Measurements from ENCODE around the gene SPAG6.

The SPAG6 gene

DNA sequence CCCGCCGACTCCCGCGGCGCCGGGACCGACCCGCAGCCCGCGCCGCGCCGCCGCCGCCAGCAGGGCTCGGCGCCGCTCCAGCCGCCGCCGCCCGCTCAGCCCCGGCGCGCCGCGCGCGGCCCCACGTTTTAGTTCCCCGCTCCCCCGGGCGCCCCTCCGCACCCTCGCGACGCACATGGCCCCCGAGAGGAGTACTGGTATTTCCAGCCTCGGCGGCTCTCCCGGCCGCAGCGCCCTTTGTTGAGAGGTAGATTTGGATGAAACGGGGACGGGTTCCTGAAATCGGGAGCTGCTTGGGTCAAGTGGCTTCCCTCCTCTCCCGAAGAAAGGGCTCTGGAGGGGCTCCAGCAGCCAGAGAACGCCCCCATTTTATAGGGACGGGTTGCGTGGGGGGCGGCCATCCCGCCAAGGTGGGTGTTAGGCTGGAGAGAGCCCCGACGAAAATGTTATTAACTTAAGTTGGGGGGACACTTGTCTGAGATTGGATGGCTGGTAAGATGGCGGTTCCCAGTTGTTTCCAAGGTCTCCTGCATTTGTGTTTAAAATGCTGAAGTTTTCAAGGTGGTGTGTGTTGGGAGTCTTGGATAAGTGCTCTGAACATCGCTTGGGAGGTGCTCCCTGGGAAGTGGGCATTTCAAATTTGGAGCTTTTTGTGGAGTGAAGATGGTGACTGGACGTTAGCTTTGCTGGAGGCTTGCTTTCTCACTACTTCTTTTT, 23.2 kb upstream of the SPAG6 start:
- DNase-seq (ENCODE audit: low read depth in 2 of 2): no peak

DNA sequence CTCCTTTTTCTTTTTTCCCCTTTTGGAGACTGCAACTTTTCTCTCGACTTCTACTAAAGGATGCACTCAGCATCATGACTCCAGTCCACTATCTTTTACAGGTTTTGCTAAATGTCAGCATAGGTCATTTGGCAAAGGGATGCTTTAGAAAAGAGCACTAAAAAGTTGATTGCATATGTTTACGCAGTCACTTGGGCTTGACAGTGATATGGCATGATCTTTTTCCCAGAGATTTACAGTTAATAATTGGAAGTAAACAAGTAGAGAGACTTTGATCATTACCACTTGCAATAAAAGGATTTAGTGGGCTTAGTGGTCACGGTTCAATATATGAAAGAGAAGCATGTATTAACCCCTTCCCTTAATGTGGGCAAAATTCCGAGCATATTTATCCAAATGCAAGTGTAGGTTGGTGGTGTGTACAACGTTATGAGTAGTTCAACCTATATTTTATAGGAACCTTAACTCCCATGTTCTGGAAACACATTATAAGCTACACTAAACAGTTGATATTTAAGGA, 22.6 kb upstream of the SPAG6 start:
- DNase-seq (ENCODE audit: low read depth in 2 of 2): no peak

DNA sequence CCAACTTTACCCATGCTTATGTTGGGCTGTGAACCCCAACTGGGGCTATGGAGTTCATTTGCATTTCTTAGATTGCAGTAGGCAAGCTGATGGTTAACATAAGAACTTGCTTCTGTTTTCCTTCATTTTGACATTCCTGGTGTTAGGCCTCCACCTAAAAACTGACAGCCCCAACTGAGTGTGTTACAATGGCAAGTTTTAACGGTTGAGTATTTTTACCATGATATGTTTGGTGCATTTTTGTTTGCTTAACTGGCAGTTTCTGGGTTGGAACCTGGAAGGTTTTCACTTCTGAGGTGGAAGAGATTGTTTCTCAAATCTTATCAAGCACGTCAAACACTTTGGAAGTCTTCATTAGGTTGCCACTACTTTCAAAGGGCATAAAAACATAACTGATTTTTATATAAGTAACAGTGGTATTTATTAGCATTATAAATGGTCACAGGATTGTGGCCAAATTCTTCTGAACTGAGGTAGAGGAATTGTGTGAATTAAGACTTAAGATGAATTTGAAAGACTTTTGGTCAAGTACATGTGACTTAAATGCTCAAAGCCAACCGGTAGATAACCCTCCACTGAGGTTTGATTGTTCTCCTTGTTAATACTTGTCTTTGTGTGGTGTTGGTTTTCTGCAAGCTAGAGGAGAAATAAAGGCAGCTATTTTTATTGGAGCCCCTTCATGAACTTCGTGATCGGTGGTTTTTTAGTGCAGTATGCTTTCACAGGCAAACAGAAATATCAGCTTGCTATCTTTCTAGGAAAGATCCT, 21.6 kb upstream of the SPAG6 start:
- no peak for DNase-seq (ENCODE audit: low read depth in 2 of 2)

DNA sequence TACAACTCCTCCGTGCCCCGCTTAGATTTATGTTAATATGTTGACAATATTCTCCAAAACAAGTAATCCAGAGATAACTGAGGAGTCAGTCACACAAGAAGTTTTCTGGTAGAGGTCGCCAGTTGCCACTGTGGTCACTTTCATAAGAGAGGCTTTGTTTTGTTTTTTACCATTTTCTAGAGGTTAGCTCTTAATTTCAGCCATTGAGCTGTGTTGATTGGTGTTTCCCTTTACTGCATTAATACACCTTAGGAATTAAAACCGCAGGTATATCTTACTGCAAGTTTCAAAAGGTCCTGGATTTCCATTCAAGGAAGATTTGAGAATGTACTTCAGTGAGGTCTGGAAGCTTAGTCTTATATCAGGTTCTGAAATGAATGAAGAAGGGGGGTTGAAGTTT, 20.9 kb upstream of the SPAG6 start:
- DNase-seq (ENCODE audit: low read depth in 2 of 2): no peak

DNA sequence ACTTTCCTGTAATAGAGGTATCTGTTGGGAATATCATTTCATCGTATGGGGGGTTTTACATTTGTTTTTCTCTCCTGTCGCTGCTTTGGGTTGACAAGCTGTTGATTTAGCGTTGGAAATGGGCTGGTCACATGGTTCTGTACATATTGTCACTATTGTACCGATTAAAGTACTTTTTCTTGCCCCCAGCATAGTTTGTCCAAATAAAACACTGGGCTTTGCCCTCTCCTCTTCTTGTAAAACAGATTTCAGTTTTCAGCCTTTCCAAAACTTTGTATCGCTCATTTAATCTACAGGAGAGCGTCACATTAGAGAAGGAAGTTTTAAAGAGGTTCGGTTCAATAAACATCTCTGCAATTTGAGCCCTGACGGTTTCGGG, 20.4 kb upstream of the SPAG6 start:
- no peak for DNase-seq (ENCODE audit: low read depth in 2 of 2)

DNA sequence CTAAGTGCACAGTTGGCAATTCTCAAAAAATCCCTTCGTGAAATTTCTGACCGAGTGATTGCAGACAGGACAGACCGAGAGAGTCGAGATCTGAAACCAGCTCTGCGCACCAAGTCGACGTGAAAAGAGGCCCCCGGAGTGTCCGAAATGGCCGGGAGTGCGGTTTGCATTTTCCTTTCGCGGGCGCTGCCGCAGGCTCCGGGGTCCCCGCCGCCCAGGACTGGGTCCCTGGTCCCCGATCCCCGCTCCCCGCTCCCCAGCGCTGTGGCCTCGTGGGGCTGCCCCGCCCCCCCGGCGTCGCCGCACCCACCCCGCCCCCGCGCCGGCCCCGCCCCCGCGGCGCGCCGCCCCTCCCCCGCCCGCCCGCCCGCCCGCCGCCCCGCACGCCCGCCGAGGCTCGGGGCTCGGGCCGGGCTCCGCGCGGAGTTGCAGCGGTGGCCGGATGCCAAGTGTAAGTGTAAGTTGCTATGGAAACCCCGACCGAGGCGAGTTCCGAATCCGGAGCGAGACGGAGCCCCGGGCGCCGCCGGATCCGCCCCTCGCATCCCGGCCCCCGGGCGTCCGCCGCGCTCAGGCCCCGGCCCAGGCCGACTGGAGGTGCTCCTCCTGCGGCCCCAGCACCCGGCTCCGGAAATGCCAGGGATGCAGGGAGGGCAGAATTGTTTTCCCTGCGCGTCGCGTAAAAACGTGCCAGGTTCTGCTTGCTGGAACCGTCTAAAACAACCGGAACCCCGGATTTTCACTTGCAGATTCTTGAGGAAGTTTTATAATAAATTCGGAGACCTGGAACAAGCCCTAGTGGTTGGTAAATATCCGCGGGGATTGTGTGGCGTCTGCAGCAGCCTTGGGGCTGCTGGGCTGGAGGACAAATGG, 19.8 kb upstream of the SPAG6 start:
- peak in 1 of 2 donors; percentile 46 for DNase-seq (ENCODE audit: low read depth in 2 of 2)

DNA sequence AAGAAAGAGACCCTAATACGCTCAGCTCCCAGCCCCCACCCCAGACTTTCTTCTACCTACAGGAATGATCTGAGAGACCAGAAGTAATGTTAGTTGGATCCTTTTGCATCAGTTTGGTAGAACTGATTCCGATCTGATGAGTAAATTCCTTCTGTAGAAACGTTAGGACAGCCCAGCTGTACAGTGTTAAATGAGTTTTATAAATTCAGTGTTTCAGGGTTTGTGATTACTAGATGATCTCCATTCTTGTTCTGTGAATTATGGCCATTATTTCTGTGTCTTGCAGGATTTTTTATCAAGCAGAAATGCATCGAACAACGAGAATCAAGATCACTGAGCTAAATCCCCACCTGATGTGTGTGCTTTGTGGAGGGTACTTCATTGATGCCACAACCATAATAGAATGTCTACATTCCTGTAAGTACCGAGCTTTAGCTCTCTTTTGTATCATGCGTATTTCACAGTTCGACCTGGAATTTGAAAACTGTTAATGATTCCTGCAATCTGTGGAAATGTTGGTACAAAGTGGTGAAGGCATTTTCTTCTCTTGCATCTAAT, 19.1 kb upstream of the SPAG6 start:
- DNase-seq (ENCODE audit: low read depth in 2 of 2): no peak

DNA sequence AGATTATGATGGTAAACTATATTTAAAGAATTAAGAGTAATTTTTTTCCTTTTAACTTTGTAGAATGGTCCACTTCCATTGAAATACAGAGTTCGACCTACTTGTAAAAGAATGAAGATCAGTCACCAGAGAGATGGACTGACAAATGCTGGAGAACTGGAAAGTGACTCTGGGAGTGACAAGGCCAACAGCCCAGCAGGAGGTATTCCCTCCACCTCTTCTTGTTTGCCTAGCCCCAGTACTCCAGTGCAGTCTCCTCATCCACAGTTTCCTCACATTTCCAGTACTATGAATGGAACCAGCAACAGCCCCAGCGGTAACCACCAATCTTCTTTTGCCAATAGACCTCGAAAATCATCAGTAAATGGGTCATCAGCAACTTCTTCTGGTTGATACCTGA, 16.1 kb upstream of the SPAG6 start:
- DNase-seq (ENCODE audit: low read depth in 2 of 2): no peak

DNA sequence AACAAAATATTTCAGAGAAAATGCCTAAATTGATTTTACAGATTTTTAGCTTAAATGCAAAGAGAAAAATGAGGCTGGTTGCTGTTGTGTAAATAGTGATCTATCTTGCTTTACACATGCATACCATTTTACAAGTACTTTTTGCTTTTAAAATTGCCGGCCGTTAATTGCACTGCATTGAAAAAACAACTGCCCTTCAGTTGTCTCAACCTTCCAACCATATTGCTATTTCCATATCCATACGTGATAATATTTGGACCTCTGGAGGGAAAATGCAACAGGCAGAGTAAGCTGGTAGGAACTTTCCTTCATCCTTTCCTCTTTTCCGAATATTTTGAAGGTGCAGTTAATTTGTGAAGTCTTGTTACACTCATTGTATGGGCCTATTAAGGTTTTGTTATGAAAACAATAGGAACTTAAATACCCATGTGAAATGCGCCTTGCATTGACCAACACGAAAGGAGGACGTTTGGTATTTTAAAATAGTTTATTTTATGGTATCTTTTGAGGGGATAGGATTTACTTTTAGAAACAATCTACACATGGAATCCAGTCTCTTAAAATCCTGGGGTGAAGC, 13.1 kb upstream of the SPAG6 start:
- DNase-seq (ENCODE audit: low read depth in 2 of 2): no peak

DNA sequence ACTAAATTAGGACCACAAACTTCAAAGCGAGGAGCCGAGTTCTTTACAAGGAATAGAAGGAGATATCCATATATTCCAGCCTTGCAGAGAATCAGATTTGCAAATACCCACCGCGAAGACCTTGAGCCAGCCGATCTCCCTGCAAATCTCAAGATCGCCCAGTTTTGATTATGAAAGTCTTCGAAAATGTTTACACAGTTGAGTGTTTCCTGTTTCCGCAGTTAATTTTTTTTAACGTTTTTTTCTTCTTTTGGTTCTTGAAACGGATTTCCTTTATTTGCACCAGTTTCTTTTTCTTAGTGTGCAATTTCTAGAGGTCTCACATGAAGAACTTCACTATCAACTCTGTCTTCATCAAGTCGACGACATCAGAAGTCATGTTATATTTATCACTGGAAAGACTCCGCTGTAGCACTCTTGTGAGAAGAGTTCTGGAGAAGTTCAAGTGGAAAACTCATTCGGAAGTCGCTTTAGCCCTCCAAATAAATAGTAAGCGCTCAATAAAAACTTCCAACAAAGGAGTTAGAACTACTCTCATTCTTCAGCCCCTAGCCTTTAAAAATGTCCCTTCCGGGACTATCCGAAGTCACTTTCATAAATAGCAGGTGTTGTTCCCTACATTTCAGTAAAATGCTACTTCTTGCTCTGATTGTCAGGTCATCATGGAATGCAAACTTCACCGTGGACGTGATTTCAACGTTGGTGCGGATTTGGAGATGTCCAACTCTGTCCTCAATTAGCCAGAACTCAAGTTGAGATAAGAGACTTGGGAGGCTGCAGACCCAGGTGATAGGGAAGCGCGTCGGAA, 11.9 kb upstream of the SPAG6 start:
- DNase-seq (ENCODE audit: low read depth in 2 of 2): no peak

DNA sequence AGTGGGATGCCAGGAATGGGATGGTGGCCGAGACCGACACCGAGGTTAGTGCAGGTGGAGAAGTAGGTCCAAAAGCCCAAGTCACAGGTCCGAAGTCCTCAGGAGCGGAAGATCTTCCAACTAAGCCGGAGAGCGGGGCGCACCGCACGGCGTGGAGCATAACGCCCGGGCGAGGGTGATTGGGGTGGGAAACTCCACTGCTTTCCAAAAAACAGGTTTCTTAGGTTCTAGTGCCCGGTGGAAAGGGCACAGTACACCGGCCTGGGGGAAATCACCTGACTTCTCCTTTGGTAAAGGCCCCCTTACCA, 11.4 kb upstream of the SPAG6 start:
- DNase-seq (ENCODE audit: low read depth in 2 of 2): no peak

DNA sequence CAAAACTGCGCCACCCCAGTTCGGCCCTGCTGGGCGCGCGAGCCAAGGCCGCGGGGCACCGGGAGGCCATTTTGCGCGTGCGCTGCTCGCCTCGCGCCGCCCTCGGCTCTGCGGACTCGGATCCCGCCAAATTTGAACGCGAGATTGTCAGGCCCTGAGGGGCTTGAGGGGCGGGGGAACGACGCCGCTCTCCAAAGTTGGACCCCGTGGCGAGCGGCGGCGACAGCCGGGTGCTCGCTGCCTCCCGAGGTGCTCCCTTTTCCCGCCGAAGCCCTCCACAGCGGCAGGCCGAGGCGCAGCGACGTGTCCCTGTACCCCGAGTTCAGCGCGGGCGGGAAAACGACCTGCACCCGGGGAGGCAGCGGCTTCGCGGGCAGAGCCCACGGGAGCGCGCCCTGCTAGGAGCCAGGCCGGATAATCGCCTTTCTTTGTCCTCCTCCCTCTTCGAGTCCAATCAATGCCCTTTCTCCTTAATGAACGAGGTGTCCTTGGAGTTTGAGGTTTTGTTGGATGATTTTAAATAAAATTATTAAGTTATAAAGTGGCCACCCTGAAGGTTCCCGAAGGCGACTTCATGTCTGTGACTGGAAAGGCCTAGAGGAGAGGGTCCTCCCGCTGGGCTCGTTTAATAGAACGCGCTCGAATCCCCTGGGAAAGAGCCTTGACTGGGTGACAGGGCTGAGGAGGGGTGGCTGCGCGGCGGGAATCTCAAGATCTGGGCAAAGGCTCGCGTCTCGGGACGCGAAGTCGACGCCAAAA, 10.7 kb upstream of the SPAG6 start:
- DNase-seq (ENCODE audit: low read depth in 2 of 2): no peak

DNA sequence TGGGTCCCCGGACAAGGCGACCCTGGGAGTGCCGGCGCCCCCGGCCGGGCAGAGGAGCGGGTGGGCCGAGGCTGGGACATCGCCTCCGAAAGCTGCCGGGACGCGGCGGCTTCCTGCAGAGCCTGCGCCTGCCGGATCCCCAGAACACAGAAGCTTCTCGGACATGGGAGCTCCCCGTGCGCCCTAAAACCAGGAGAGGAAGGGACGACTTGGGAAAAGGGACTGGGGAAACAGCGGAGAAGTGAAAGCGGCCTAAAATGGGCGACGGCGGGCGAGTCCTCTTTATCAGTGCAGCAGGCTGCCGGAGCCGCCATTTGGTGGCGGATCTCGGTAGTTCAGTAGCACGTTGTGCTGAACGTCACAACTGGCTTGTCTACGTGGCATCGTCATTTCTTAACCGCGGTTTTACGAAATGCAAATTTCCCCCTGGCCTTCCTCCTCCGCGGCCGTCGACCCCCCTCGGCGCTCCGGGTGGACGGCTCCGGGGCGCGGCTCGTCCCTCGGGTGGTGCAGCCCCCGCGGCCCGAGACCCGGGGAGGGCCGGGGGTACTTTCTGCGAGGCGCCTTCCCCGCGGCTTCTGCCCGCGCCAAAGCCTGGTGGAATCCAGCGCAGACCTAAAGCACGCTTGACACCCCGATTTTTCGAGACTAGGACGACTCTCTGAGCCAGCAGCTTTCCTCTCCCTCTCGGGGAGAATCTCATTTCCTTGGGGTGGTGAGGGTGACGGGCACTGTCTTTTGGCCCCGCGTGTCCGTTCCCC, 9.9 kb upstream of the SPAG6 start:
- no peak for DNase-seq (ENCODE audit: low read depth in 2 of 2)

DNA sequence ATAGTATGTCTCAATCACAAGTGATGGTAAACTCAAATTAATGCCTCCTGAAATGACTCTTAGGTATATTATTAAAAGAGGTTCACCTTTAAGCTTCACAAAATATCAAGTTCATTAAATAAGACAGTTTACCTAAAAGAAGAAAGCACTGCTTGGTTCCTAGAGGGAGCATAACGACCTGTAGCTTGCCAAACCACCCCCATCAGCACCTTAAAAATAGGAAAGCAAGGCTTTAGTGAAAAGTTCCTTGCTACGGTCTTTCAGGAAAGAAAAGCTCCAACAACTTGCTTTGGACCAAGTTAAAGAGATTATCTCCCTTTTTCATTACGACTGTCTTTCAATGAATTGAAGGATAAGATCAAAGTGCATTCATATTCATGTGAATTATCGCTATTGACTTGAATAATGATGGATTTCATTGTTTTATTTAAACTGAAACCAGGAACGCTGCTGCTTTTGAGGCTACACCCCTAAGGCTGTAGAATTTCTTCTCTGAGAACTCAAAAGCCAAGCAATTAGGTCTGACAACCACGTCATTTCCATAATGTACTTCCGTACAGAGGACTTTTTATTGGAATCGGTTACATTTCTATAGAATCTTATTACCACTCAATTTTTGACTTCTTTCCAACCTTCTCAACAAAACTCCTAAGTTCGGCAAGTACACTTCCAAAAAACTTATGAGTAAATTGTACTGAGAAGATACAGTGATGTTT, 7.0 kb upstream of the SPAG6 start:
- no peak for DNase-seq (ENCODE audit: low read depth in 2 of 2)

DNA sequence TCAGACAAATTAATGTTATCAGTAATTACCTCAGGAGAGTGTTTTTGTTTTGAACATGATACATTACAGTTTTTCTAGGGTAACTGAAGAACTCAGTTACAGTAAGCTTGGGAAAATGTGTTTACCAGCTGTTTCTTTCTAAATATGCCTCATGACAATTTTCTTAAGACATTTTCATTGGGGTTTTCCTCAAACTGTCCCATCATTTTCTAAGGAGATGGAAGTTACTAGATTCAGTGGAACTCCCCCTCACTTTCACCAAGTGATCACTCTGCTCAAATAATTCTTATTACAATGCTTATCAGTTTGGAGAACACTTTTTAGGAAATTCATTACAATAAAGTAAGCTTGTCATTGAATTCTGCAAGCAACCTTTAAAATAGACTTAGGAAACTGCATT, 6.4 kb upstream of the SPAG6 start:
- DNase-seq (ENCODE audit: low read depth in 2 of 2): no peak

DNA sequence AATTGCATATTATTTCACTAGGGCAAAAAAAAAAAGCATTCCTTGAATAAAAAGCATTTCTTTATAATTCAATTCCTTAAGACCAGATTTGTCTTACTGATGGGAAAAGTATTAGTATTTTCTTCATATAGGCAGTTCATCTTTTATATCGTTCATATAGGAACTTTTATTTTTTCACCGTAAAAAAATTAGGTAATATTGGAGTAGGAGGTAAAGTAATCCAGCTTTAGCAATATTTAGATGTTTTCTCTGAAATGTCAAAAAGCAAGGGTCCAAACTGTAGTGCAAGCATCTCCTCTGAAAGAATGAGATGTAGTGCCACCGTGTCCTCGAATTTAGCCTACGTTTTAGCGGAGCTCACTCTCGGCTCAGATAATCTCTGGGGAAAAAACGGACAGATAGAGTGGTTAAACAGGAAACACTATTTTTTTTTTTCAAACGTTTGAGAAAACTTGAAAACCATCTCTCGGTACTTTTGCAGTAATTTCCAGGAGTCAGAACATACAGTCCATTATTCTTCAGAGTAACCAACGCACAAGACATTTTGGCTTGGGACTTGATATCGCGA, 5.5 kb upstream of the SPAG6 start:
- DNase-seq (ENCODE audit: low read depth in 2 of 2): no peak

DNA sequence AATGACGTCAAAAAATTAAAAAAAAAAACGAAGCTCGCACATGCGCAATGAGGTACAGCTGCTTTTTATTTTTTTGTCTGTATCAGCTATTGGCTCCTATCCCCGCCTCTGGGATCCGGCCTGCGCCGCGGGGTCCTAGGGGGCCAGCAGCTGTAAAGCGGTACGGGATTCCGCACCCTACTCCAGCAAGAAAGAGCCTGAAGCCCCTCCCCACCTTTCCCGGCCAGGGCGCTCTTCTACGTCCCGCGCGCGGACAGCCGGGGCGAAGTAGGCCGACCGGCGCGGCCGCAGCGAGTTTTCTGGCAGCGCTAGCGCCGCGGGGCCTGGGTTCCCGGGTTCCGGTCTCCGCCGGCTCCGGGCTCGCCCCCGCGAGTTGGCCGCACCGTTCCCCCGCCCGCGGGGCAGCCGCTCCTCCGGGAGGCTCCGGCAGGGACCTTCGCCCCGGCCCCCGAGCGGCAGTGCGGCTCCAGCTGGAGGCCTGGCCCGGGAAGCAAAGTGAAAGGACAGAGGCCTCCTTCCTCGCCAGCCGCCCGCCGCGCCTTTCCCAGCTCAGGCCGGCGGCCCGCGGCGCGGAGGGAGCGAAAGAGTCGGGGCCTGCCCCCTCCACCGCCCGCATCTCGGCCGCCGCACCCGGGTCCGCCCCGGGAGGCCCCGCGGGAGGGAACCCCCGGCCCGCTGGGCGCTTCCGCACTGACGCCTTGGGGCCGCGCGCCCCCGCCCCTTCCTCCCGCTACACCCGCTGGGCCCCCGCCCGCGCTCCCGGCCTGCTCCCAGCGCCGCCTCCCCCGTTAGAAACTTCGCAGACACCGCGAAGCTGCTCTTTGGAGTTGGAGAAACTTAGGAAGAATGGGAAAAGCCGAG, 4.7 kb upstream of the SPAG6 start:
- peak in 1 of 2 donors; percentile 38 for DNase-seq (ENCODE audit: low read depth in 2 of 2)

Measured in stimulated activated CD8-positive, alpha-beta memory T cell treated with anti-CD3 and anti-CD28 coated beads, Interleukin-2, amount 100 ng/mL, for 48 hours (primary cell).